NT2/D1 (cell line): ENCODE measurements around the gene ABTB2.

Experiments
- YY1 ChIP-seq: IDR thresholded peaks from 2 replicates; pipeline ENCODE4 v1.6.1; 2011; ENCODE audit not compliant: insufficient read length, insufficient read depth
- ZNF274 ChIP-seq: IDR thresholded peaks from 2 replicates; pipeline ENCODE4 v1.6.1; 2011; ENCODE audit warnings: mild to moderate bottlenecking, low read depth, low read length

DNA sequence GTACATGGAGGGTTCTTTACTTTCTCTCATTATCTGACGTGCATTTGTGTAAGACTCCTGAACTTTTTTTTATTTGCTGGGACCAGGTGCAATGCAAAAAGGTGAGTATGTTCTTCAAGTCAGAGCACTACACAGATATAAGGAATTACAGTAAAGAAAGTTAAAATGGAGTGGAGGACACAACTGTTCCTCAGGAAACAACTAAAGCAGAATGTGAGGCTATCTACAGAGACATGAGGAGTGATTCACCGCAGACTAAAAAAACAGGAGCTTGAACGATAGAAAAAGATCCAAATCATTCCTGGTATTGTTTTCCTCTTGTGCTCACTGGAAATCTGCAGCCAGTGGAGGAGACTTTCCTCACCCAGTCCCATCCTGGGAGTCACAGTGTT, 106.2 kb downstream of the ABTB2 start:
- TF ChIP-seq YY1 (no peak), ZNF274 (no peak)
